Pulmonary artery endothelial cell (primary cell): Measurements from ENCODE around the gene CHSY1. TPM values are rescaled to one million over a fixed set of nuclear protein-coding genes. Genes with fewer than 3 reads are reported as not detected.

Experiments
- DNase-seq: peaks from one replicate; pipeline ENCODE4 v3.0.0-alpha.2; 2011; ENCODE audit warnings: low read depth, low spot score
- total RNA-seq: library from RNA; depleted of rRNA; stranded (reverse); fragments of >200 nt; gene quantifications from 2 replicates; pipeline ENCODE4 v1.2.3, GENCODE V29; 2014

The CHSY1 gene
- total RNA-seq, 1 donor from 2014 or later: 50.5 TPM

GRCh38 chr15:101156509-101157159 is 95.2 kb downstream of the CHSY1 start:
- no peak for DNase-seq

- DNase-seq: no peak
These were observed 95.8 kb downstream of the CHSY1 start for GRCh38 chr15:101156061-101156460.

- no peak for DNase-seq
These were observed 97.8 kb downstream of the CHSY1 start for GRCh38 chr15:101153801-101154656.

GRCh38 chr15:101152914-101153313 is 98.9 kb downstream of the CHSY1 start:
- DNase-seq: no peak

- no peak for DNase-seq
These were observed 100.6 kb downstream of the CHSY1 start for GRCh38 chr15:101151288-101151687.

GRCh38 chr15:101150723-101151040 is 101.2 kb downstream of the CHSY1 start:
- no peak for DNase-seq

GRCh38 chr15:101149864-101150722 is 101.8 kb downstream of the CHSY1 start:
- no peak for DNase-seq

- DNase-seq: no peak
These were observed 102.8 kb downstream of the CHSY1 start for GRCh38 chr15:101148881-101149664.

- DNase-seq: no peak
These were observed 103.5 kb downstream of the CHSY1 start for GRCh38 chr15:101148166-101148880.

GRCh38 chr15:101147181-101147580 is 104.7 kb downstream of the CHSY1 start:
- no peak for DNase-seq

GRCh38 chr15:101146118-101146702 is 105.6 kb downstream of the CHSY1 start:
- no peak for DNase-seq

- DNase-seq: no peak
These were observed 106.5 kb downstream of the CHSY1 start for GRCh38 chr15:101145362-101145761.

GRCh38 chr15:101143321-101143720 is 108.5 kb downstream of the CHSY1 start:
- no peak for DNase-seq

- no peak for DNase-seq
These were observed 109.1 kb downstream of the CHSY1 start for GRCh38 chr15:101142711-101143110.

- DNase-seq: no peak
These were observed 109.8 kb downstream of the CHSY1 start for GRCh38 chr15:101141926-101142527.

GRCh38 chr15:101140697-101141065 is 111.2 kb downstream of the CHSY1 start:
- no peak for DNase-seq

- DNase-seq: no peak
These were observed 111.7 kb downstream of the CHSY1 start for GRCh38 chr15:101139986-101140696.

GRCh38 chr15:101138913-101139880 is 112.7 kb downstream of the CHSY1 start:
- DNase-seq: no peak
